GM04504 (cell line): ENCODE data around the gene GPR87.

Experiments used
- DNase-seq: peaks from one replicate; pipeline ENCODE4 v3.0.0-alpha.2; 2012; ENCODE audit warnings: low read depth

The GPR87 gene

DNA sequence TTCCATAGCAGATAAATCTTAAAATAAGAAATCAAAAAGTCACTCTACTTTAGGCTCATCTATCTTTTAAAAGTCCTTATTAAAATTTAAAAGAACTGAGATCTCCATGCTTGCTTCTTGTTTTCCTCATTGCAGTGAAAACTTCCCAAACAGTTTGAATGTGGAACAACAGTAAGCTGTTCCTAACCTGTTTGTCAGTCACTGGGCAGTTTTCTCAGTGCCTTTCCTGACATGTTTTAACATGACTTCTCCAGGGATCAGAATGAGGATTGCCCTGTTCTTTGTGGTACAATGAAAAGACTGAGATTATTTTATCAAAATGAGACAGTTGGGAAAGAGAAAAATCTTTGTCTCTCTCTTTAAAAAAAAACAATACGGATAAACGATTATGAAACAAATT, 774 bp downstream of the GPR87 start:
- DNase-seq = no peak

DNA sequence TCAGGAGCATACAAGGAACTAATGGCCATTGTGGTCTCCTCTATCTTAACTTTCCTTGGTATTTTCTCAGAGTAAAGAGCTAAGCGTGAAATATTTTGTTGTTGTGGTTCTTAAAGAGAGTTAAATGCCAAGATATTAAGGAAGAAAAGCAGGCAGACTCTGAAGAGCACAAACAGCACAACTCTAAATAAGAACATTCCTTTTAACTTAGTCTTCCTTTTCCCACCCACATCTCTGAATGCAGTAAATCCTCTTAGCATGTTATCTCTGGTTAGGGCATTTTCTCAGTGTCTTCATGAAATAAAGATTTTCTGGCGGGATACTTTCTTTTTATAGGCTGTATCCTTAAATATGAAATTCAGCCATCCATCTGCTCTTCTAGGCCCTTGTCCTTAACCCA, 1.5 kb downstream of the GPR87 start:
- no peak for DNase-seq

DNA sequence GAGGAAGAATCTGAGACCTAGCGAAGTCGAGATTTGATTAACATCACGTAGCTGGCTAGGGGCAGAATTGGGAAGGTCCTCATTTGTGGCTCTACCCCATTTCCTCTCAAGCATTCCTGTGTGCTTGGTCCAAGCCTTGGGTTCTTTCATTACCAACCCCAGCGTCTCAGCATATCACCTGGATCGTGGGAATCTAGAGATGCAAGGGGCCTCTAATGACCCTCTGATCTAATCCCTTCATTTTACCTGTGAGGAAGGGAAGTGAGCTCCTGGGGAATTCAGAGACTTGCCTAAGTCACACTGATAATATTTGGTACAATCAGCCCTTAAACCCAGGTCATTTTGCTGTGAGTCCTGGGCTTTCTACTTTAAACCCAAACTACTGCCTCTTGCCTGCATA, 2.0 kb downstream of the GPR87 start:
- no peak for DNase-seq

DNA sequence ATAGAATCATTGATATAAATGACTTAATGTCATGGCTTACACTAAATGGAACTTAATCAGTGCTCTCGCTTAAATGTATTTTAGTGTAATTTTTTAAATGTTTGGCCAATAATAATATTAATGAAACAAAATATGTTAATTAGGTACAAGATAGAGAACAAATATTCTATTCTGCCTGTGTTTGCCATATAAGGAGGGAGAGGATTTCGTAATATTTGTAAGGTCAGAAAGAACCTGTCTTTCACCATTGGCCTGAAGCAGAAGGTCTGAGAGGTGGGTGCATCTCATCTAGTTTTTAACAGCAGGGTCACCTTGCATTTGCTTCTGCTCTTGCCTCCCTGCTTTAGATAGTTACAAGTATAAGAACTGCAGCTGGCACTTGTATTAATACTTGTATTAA, 2.5 kb downstream of the GPR87 start:
- no peak for DNase-seq

DNA sequence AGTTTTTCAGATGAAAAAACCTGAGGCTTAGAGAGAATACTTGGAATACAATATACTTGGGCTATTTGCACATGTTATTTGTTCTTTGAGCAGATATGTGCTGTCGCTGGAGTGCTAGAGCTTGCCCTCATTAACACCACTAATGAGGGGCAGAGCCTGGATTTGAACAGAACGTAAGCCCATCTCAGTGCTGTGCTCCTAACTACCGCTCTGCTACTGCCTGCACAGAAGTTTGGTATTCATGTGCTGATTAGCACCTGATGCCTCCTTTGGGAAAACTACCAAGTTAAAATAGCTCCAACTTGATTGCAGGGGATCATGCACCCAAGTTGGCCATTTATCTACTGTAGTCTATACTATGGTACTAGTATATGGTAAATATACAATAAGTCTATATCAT, 3.6 kb downstream of the GPR87 start:
- DNase-seq = no peak

DNA sequence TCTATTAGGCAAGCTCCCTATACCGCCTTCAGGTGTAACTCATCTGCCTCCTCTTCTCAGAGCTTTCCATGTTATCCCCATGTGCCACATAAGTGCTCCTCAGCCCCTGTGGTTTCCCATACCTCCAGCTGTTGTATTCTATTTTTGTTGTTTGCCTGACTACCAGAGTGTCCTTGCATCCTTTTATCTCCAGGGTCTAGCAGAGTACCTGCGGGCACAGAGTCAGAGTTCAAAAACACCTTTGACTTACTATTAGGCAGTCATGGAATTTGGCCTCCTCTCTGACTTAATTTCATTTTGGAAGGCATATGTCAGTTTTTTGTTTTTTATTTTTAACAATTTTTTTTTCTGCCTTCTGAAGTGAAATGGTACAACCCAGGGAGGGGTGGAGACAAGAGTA, 7.1 kb downstream of the GPR87 start:
- no peak for DNase-seq

DNA sequence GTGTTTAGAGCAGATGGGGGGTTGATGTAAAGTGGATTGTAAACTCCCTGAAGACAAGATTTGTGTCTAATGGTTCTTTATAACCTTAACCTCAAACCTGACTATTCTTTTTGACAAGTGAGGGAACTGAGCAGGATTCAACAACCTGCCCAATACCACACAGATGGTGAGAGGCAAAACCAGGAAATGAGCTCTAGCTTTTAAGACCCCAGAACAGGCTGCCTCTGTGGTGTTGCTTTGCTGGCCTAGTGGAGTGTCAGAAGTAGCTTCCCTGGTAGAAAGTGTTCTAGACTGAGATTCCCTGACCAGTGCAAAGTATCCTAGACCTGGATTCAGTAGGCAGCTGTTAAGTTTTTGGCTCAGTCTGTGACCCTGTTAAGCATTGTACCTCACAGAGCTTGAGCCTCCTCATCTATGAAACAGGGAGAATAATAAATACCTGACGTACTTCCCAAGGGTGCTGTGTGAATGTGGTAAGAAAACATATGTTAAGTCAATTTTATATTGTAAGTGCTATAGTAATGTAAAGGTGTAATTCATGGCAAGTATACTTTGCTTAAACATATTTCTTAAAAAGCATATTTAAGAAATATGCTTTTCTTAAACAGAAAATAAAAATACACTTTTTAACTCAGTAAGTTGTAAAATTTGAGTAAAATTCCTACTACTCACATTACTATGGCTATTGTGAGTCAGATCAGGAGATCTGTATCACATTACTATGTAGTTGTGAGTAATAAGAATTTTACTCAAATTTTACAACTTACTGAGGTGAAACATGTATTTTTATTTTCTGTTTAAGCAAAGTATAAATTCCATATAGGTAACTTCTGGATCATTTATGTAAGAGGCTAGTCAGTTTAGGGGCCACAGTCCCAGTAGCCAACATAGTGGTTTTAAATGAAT, 8.8 kb downstream of the GPR87 start:
- DNase-seq = no peak

DNA sequence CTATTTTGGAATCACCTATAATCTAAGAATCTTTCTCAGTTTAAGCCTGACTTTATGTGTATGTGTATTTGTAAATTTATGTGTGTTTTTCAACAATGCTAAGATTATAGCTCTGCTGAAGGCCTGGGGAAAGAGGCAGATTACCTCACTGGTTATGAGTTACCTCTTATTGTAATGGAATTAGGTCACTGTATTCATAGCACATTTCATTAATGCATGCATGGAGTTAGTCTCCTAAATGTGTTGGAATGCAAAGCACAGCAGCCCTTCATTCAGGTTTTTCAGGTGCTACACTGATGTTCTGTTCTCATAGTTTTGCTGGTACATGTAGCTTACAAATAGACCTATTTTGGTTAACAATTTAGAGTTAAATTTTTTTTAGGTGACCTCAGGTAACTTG, 9.5 kb downstream of the GPR87 start:
- DNase-seq = no peak

DNA sequence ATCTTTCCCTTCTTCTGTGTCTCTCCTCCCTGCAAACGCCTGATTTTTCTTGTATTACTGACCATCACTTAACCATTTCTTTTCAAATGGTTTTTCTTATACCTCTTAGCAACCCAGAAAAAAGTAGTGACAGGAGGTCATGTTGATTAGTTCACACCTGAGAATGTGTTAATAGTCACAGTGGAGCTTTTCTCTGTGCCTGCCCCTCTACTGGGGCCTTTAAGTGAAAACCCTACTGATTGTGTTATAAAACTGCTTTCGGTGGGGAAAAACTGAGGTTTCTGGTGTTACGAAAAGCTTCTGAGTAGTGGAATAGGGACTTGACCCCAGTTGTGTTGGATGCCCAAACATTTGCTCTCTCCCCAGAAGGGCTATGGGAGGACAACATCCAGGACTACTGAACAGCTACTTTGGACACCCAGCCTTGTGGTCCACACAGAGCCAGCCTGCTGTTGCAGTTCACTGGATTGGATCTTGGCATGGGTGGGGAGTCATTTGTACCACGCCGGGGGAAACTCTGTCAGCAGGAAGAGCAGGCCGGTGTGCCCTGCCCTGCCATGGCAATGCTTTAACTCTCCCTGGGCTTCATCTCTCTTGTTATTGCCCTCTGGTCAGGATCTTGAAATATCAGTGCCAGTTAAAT, 10.3 kb downstream of the GPR87 start:
- no peak for DNase-seq

DNA sequence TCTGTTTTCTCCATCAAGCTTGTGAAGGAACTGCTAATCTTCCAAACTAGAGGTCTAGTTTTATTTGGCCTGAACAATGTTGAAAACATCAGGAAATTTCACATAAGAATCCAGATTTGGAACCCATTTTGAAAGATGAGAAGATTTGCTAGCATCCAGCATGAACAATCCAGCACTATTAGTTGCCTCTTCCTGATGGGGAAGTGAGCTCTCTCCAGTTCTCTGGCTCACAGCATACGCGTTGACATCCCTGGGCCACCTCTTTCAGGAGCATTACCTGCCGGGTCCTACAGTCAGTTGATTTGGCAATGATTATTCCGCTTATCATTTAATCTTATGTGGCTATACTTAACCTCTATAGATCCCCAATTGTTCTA, 10.9 kb downstream of the GPR87 start:
- no peak for DNase-seq

DNA sequence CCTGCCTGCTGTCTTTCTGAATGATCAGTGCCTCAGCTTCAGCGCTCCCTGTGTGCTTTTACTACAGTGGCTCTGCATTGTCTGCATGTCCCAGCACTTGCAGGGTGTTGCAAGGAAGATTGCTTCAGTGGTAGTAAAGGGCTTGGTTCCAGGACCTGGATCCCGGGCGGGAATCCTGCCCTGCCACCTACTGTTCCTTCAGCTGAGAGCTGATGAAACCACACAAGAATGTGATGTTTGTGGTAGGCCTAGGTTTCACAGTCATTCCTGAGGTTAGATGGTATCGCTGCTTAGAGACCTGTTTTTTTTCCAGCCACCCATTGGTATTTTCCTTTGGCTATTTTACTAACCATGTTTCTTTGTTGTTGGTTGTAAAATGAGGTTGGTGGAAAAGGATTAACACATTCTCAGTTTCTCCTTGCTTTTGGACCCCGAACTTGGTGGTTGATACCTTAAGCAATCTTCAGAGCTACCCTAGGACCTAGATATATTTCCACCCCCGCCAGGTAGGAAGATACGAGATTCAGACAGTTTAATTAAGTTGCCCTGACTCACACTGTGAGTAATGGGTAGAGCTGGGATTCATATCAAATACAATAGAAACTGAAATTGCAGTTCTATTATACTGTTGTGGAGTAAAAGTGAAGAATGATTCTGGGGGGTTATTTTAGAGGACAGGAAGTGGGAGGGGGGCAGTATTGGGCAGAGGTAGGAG, 11.4 kb downstream of the GPR87 start:
- peak; percentile 97 for DNase-seq

DNA sequence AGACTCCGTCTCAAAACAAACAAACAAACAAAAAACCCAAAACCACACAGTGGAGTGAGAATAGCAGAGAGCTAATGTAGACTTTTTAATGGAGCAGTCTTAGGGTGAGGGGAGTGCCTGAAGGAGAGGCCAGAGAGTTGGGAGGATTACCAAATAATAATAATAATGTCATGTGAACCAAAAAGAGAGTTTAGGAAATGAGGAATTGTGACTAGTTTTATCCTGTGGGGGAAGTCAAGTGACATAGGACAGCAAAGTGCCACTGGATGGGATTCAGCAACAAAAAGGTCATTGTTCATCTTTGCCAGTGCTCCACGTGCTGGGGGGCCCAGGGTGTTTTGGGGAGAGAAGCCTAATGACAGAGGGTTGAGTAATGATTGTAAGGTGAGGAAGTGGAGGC, 12.9 kb downstream of the GPR87 start:
- DNase-seq = no peak

DNA sequence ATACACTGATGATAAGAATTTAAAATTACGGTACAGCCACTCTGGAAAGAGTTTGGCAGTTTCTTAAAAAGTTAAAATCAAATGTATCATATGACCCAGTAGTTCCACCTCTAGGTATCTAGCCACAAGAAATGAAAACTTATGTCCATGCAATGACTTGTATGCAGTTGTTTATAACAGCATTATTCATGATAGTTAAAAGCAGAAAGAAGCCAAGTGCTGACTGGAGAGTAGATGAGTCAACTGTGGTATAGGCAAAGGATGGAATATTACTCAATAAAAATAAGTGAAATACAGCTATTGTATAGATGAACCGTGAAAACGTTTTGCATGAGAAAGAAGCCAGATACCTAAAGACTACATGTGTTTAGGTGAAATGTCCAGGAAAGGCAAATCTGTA, 14.8 kb downstream of the GPR87 start:
- no peak for DNase-seq

DNA sequence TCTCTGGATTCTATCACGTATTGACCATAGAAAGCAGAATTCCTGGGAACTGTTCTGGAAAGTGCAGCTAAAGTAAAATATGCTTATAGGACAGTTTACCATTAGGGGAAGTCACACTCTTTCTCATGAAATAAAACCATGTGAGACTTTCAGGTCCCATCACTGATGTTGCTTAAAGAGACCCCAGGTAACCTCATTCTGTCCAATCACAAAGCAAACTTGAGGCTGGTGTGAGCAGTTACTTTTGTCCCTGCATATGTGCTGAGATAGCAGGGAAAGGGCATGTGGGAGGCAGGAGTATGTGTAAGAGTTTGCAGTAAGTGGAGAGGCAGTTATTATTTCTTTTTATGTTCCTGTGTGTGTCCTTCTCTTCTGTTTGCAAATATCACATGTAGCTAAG, 16.1 kb downstream of the GPR87 start:
- DNase-seq = no peak

DNA sequence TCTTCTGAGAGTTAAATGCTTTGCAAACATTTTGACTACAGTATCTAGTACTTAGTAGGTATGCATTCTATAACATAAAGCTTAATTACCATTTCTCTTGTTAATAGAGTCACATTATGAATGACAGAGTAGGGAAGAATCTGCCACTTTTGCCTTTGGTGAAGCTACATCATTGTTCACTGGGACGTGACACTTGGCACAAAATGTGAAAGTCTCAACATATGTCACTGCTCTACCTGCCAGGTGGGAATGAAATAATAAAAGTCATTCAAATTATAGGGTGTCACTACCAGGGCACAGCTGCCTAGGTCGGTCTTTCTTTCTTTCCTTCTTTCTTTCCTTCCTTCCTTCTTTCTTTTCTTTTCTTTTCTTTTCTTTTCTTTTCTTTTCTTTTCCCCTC, 17.6 kb downstream of the GPR87 start:
- no peak for DNase-seq

DNA sequence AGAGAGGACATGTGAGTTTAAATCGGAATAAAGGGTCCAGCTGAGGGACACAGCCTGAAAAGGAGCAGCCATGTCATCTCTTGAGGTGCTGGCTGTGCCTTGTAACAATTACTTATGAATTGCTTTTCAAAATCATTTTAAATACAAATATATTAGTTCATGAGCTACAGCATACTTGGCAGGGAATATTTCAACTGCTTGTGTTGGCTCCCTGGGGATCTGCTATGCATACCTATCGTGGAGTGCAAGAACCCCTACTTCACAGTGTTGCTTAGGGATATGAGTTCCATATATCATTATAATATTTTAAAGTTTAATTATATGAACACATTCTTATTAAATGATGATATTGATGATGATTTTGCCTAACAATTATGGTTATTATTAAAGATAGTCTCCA, 19.2 kb downstream of the GPR87 start:
- DNase-seq = no peak

DNA sequence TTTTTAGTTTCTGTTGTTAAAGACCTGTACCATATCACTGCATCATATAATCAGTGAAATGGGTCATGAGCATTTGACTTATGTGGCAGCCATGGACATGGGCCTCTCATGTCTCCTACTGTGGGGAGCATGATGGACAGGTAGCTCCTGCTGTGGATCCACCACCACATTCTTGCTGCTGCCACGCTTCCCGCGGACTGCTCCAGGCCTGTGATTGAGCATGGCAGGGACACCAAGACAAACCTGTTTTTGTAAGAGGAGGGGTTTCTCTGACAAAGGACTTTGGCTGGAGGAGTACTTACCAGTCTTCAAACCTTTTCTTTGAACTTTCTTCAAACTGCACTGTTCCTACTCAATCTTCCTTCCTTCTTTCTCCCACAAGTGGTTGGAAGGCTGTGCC, 20.4 kb downstream of the GPR87 start:
- DNase-seq = no peak

DNA sequence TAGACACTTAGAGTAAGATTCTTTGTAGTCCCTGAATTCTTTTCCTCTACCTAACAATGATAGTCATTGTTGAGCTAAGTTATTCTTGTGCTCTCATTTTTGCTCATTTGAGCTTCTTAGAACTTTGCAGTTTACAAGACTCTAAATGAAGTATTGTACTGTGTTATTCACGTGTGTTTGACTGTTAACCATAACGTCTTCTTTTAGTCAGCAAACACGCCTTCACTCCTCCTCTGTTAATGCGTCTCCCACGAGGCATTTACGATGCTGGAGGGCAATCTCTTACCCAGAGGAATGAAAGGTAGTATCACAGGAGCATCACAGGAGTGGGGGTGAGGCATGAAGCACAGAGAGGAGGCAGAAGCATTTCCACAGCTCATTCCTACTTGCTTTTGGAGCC, 23.5 kb downstream of the GPR87 start:
- no peak for DNase-seq

DNA sequence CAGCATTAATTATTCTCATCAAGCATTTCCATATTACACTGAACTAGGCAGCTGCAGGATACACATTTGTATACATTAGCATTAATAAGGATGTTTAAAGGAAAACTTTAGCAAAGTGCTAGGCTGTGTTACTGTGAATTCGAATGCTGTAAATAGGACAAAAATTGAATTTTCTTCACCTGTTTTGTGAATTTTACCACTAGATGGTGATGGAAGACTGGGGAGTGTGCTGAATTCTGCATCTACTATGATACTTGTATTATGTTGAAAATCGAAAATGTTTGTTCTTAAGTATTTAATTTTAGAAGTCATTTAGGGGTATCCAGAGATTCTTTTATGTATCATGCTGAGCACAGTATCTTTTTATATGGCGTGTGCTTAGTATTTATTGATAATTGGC, 25.9 kb downstream of the GPR87 start:
- DNase-seq = no peak

DNA sequence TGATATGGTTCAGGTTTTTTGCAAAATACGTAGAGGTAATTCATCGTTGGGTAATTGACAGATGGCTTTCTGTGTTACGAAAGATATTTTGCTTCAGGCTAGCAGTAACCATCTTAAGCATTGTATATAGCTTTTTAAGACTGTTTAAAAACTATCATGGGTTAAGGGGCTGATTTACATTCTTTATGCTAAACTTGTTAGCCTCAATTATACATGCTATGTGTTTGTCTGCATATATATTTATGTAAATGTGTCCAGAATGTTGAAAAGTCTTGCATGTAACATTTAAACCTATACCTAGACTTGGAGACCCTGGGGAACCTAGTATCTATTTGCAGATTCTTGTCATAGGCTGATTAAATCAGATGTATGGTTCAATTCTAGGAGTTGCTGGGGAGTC, 27.2 kb downstream of the GPR87 start:
- DNase-seq = no peak

DNA sequence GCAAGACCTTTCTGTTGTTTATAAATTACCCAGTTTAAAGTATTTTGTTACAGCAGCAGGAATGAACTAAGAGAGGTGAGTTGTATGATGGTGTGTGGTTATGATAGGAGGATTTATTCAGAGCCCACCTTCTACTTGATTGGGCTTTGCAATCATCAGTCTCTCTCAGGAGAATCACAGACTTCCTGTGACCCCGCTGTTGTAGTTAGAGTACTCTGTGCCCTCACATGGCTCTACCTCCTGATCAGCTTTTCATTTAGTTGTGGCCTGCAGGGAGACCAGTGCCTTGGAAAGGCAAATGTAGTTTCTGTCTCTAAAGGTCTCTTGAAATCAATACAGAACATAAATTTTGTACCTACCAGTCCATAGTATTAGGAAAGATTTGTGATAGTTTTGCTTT, 30.7 kb downstream of the GPR87 start:
- no peak for DNase-seq

DNA sequence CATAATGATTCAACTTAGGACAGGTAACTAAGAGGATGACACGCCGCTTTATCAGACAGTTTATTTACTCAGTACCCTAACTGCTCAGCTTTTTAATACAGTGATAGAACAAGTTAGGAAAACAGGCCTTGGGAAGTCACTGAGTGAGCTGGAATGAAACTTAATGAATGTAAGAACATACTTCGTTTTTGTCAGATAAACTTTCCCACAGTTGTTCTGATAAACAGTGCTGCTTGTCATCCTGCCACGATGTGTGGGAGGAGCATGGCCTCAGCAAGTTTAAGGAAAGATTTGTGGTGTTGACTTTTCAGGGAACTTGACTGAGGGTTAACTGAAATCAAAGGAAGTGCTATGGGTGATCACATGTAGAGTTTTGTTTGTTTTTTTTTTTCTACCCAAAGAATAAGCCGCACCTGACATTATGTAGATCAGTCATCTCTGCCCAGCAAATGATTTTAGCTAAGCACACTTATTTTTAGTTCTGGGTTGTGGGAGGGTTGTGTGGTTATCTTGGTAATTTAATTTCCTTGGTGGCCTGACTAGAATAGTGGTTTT, 32.6 kb downstream of the GPR87 start:
- no peak for DNase-seq

DNA sequence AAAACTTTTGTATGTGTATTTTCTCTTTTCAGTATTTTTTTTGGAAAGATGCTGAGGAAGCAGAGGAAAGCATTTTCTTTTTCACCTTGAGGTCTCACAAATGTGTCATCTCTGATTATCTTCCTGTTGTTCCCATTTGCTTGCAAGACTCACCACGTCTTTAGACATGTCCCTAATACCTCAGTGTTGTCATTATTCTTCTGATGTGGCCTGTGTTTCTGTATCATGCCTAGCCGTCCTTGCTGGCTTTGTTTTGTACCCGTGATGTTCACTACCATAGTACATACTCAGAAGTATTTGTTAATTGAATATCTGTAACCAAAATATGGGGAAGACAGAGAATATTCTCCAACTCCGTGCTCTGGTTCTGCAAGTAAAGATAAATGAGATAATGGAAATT, 33.2 kb downstream of the GPR87 start:
- no peak for DNase-seq
